IMR-90 (cell line): ENCODE results near the gene SAMD8. TPM values are rescaled to one million over a fixed set of nuclear protein-coding genes. Genes with fewer than 3 reads are reported as not detected.

Source experiments
- ATAC-seq: fragments of 200-7000 bp; cut with Tn5 transposase; 2 replicates; pipeline ENCODE4 v1.9.1; 2020; ENCODE audit warnings: low read depth, mild to moderate bottlenecking, moderate library complexity
- BruUV-seq: library from RNA; stranded (reverse); fragments of 400-500 nt; replicated peaks from 2 replicates; lab custom pipeline; 2021; lab: Mats Ljungman, UMichigan
- CTCF ChIA-PET: fragments of 300-600 bp; formaldehyde crosslinking; extraction: SDS; loops from one replicate; lab custom pipeline; 2021; ENCODE audit warnings: antibody characterized with exemption; lab: Yijun Ruan, JAX
- POLR2A ChIA-PET: fragments of 300-600 bp; sonication (Branson Sonifier 250); formaldehyde crosslinking; loops from one replicate; lab custom pipeline; 2022; ENCODE audit warnings: antibody characterized with exemption; ENCODE audit not compliant: unreplicated experiment; lab: Charles Lee
- DNase-seq: peaks from one replicate; pipeline ENCODE4 v3.0.0; 2013
- H2AFZ ChIP-seq: replicated peaks from 2 replicates; pipeline ENCODE3; 2013; ENCODE audit warnings: low read length, mild to moderate bottlenecking; ENCODE audit not compliant: poor library complexity
- H2AK5ac ChIP-seq: 2 replicates; pipeline ENCODE4 v1.6.1; 2013; ENCODE audit warnings: low read depth, low read length, inconsistent platforms
- H2AK9ac ChIP-seq: replicated peaks from 2 replicates; pipeline ENCODE3; 2013; ENCODE audit warnings: mild to moderate bottlenecking, low read depth, low read length, moderate library complexity; ENCODE audit not compliant: poor library complexity
- H2BK120ac ChIP-seq: 2 replicates; pipeline ENCODE4 v1.6.1; 2013; ENCODE audit warnings: low read depth, low read length, inconsistent platforms
- H2BK15ac ChIP-seq: 3 replicates; pipeline ENCODE4 v1.6.1; 2013; ENCODE audit warnings: low read depth, low read length, inconsistent platforms
- H2BK20ac ChIP-seq: 2 replicates; pipeline ENCODE4 v1.6.1; 2013; ENCODE audit warnings: low read depth, mild to moderate bottlenecking, inconsistent platforms, low read length, moderate library complexity
- H2BK5ac ChIP-seq: 2 replicates; pipeline ENCODE4 v1.6.1; 2013; ENCODE audit warnings: mild to moderate bottlenecking, low read depth, low read length, inconsistent platforms; ENCODE audit not compliant: poor library complexity, severe bottlenecking
- H3K14ac ChIP-seq: replicated peaks from 2 replicates; pipeline ENCODE4 v1.6.1; 2013; ENCODE audit warnings: low read depth, low read length, inconsistent platforms
- H3K18ac ChIP-seq: 2 replicates; pipeline ENCODE4 v1.6.1; 2013; ENCODE audit warnings: low read depth, low read length, control low read depth
- H3K23ac ChIP-seq: 2 replicates; pipeline ENCODE4 v1.6.1; 2013; ENCODE audit warnings: low read depth, low read length, inconsistent platforms
- H3K27ac ChIP-seq: 2 replicates; pipeline ENCODE4 v1.5.1; 2013; ENCODE audit warnings: mild to moderate bottlenecking, control low read depth, low read length; ENCODE audit not compliant: insufficient read depth
- H3K27me3 ChIP-seq: 2 replicates; pipeline ENCODE4 v1.6.1; 2013; ENCODE audit warnings: low read length; ENCODE audit not compliant: control insufficient read depth, insufficient read depth
- H3K36me3 ChIP-seq: 2 replicates; pipeline ENCODE4 v1.6.1; 2013; ENCODE audit warnings: low read length, mixed read lengths; ENCODE audit not compliant: control insufficient read depth, insufficient read depth
- H3K4ac ChIP-seq: 2 replicates; pipeline ENCODE4 v1.6.1; 2013; ENCODE audit warnings: low read depth, low read length, inconsistent platforms
- H3K4me1 ChIP-seq: 2 replicates; pipeline ENCODE4 v1.6.1; 2013; ENCODE audit warnings: low read length, mixed read lengths; ENCODE audit not compliant: control insufficient read depth, insufficient read depth
- H3K4me2 ChIP-seq: 2 replicates; pipeline ENCODE4 v1.6.1; 2013; ENCODE audit warnings: low read depth, mild to moderate bottlenecking, control low read depth, low read length, moderate library complexity
- H3K4me3 ChIP-seq: 2 replicates; pipeline ENCODE4 v1.5.1; 2013; ENCODE audit warnings: low read depth, mild to moderate bottlenecking, control low read depth, low read length, moderate library complexity; ENCODE audit not compliant: insufficient read depth
- H3K56ac ChIP-seq: 2 replicates; pipeline ENCODE4 v1.6.1; 2013; ENCODE audit warnings: low read length, inconsistent platforms; ENCODE audit not compliant: insufficient read depth; ENCODE audit errors: extremely low read depth
- H3K79me1 ChIP-seq, 2 experiments: 2 replicates each; pipeline ENCODE4 v1.6.1; 2013; ENCODE audit warnings: low read length in 2 of 2, inconsistent platforms in 1 of 2, low read depth in 1 of 2
- H3K9ac ChIP-seq: 2 replicates; pipeline ENCODE4 v1.6.1; 2013; ENCODE audit warnings: low read depth, low read length, control low read depth
- H3K9me1 ChIP-seq: 2 replicates; pipeline ENCODE4 v1.6.1; 2013; ENCODE audit warnings: low read length, inconsistent platforms; ENCODE audit not compliant: insufficient read depth
- H3K9me3 ChIP-seq: 2 replicates; pipeline ENCODE4 v1.6.1; 2013; ENCODE audit warnings: low read length; ENCODE audit not compliant: control insufficient read depth, insufficient read depth
- H4K20me1 ChIP-seq: 2 replicates; pipeline ENCODE4 v1.6.1; 2013; ENCODE audit warnings: low read length, inconsistent platforms; ENCODE audit not compliant: insufficient read depth
- H4K5ac ChIP-seq: 2 replicates; pipeline ENCODE4 v1.6.1; 2013; ENCODE audit warnings: mild to moderate bottlenecking, low read depth, low read length, control low read depth
- H4K8ac ChIP-seq, 2 experiments: 2 replicates each; pipeline ENCODE4 v1.6.1; 2013; ENCODE audit warnings: low read depth in 2 of 2, low read length in 2 of 2, control low read depth in 1 of 2, inconsistent platforms in 1 of 2
- H4K91ac ChIP-seq: 2 replicates; pipeline ENCODE4 v1.6.1; 2013; ENCODE audit warnings: low read depth, low read length, inconsistent platforms; ENCODE audit not compliant: insufficient read depth
- ELK1 ChIP-seq: fragments of 150-350 bp; IDR thresholded peaks from 2 replicates; pipeline ENCODE4 v1.6.1; 2016; ENCODE audit warnings: low read depth, mild to moderate bottlenecking, low read length, moderate library complexity, borderline replicate concordance
- POLR2A ChIP-seq: IDR thresholded peaks from 2 replicates; pipeline ENCODE4 v1.6.1; 2012; ENCODE audit warnings: mild to moderate bottlenecking, low read depth, low read length
- WGBS, 2 experiments: methylation state at CpG; one replicate each; pipeline versions ENCODE4 v1.1.5 to v1.1.7; 2013; ENCODE audit warnings: missing lambda C conversion rate in 2 of 2; ENCODE audit not compliant: insufficient read length in 1 of 2; ENCODE audit errors: extremely low coverage in 2 of 2; 5-methylcytosine and 5-hydroxymethylcytosine counted together
- dilution Hi-C: fragments of 300-500 bp; cut with HindIII; formaldehyde crosslinking; loops from one replicate; pipeline ENCODE4 v1.14.3; 2018; ENCODE audit warnings: low sequenced_read_pairs; ENCODE audit not compliant: unreplicated experiment
- in situ Hi-C: fragments of 300-500 bp; cut with MboI; formaldehyde crosslinking; loops from 3 replicates; pipeline ENCODE4 v1.14.3; 2019; ENCODE audit warnings: low sequenced_read_pairs, inconsistent platforms, mixed read lengths
- intact Hi-C: fragments of 100-400 bp; cut with micrococcal nuclease; formaldehyde crosslinking; loops from 2 replicates; pipeline ENCODE4 v1.10.0; 2022
- polyA plus RNA-seq, 3 experiments: library from polyadenylated mRNA; depleted of rRNA; stranded (reverse); fragments of >200 nt; gene quantifications; 2 replicates each; pipeline ENCODE4 v1.2.3, GENCODE V29; 2012; ENCODE audit warnings: low replicate concordance in 1 of 3
- total RNA-seq: library from RNA; depleted of rRNA; stranded (reverse); fragments of >200 nt; gene quantifications from 2 replicates; pipeline ENCODE4 v1.2.3, GENCODE V29; 2012

SAMD8 gene
- total and polyA plus RNA-seq, 2 of the 4 experiments (the other 2 are of a cell fraction): 10.1 to 28.7 TPM

- peak overlapping the region; percentile 99 for H2BK5ac ChIP-seq
- peak overlapping the region; percentile 49 for H3K9ac ChIP-seq
- H2BK20ac ChIP-seq: 0 out of 2 replicates have a peak overlapping the region, but pooled peaks have one; percentile 9
- no peak overlapping the region for H3K4me3 ChIP-seq
- H3K9me1 ChIP-seq: peaks cover 15% of the 10 kb centered on the region
- H3K14ac ChIP-seq: peak overlapping the region; percentile 55; the same call in 1 of the 2 replicates
- H3K27ac ChIP-seq: peak overlapping the region; percentile 80
- no peak overlapping the region; the same call in 1 of the 2 replicates for H3K4me2 ChIP-seq
- TF ChIP-seq POLR2A: no peak
- TF ChIP-seq ELK1: no peak
- no peak overlapping the region for H2AK9ac ChIP-seq
- no peaks in the 10 kb centered on the region for H3K27me3 ChIP-seq
- H4K91ac ChIP-seq: peak overlapping the region; percentile 37; the same call in 1 of the 2 replicates
- DNase-seq (no peak), ATAC-seq (no peak)
- no peak overlapping the region for H2AFZ ChIP-seq
- WGBS, 2 experiments: no CpG with 5 or more reads among the region's 5 CpGs
- dilution Hi-C loops: no loop called here
- H4K8ac ChIP-seq: peak overlapping the region in 1 of 2 experiments; percentile 53; a peak in 1 of 4 replicates
- CTCF ChIA-PET: no interaction called here
- H3K36me3 ChIP-seq: peaks cover 37% of the 10 kb centered on the region
- peaks cover 32% of the 10 kb centered on the region for H3K4me1 ChIP-seq
- H3K23ac ChIP-seq: peak overlapping the region; percentile 37; the same call in 1 of the 2 replicates
- in situ Hi-C loops: loop anchor here (5.0 kb wide), 1 partner anchor 39 kb away; no protein-coding TSS in a partner anchor
- H3K4ac ChIP-seq: peak overlapping the region; percentile 58
- H4K5ac ChIP-seq: peak overlapping the region; percentile 70
- H3K9me3 ChIP-seq: no peaks in the 10 kb centered on the region
- no TSS peak for BruUV-seq
- no peak overlapping the region for H3K56ac ChIP-seq
- peaks cover 70% of the 10 kb centered on the region for H4K20me1 ChIP-seq
- intact Hi-C loops: no loop called here
- peaks cover 14 to 63% of the 10 kb centered on the region in 2 experiments for H3K79me1 ChIP-seq
- H3K18ac ChIP-seq: peak overlapping the region; percentile 74
- peak overlapping the region; percentile 54; the same call in 1 of the 2 replicates for H2AK5ac ChIP-seq
- peak overlapping the region; percentile 38; the same call in 1 of the 2 replicates for H2BK120ac ChIP-seq
- H2BK15ac ChIP-seq: no peak overlapping the region; the same call in 2 of the 3 replicates
- POLR2A ChIA-PET: interaction anchor here (1.0 to 1.1 kb wide), 2 partner anchors 14 to 32 kb away, joined by 4 to 9 read pairs; no protein-coding TSS in a partner anchor
Measured at GRCh38 chr10:75226656-75227055, 115.2 kb downstream of the SAMD8 start.
